Epithelial cell of esophagus (primary cell): ENCODE results near the gene GLE1.
A peak's percentile ranks its signal among the peaks of the same experiment; 100 is the strongest.
"Not testable (repeated sequence)": the region's sequence is repeated elsewhere in the genome, so short reads cannot be mapped to it uniquely, and the experiment has no call there.

ENCODE experiments used
- DNase-seq: peaks from one replicate; pipeline ENCODE4 v3.0.0; 2010; ENCODE audit warnings: low read depth
- H3K4me3 ChIP-seq: 2 replicates; pipeline ENCODE4 v1.5.1; 2011; ENCODE audit warnings: mild to moderate bottlenecking, low read length, control low read depth
- CTCF ChIP-seq: IDR thresholded peaks from 2 replicates; pipeline ENCODE4 v1.5.1; 2011; ENCODE audit warnings: low read depth, mild to moderate bottlenecking, low read length, control low read depth, inconsistent platforms; ENCODE audit not compliant: insufficient read depth; ENCODE audit errors: missing control alignments

Gene GLE1

DNA sequence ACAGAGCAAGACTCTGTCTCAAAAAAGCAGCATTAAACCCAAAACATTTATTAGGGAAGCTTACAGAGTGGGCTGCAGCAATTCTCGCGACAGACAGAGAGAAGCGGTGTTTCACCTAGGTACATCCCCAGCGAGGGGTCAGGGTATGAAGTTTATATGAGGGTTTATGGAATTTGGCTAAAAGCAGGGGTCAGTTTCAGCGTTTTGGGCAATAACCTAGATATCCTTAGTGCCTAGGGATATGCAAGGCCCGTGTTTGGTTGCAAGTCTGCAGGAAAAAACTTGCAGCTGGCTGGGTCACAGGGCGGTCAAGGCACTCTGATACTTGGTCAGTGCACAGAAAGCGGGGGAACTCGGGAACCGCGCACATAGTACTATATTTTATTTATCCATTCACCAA, 649 bp upstream of the GLE1 start:
- no peak for TF ChIP-seq CTCF
- peak overlapping the region; percentile 87 for H3K4me3 ChIP-seq
- DNase-seq: peak; percentile 8

GRCh38 chr9:128505414-128505765, 871 bp downstream of the GLE1 start:
- no peak for DNase-seq
- TF ChIP-seq CTCF: no peak
- H3K4me3 ChIP-seq: peak overlapping the region; percentile 87

DNA sequence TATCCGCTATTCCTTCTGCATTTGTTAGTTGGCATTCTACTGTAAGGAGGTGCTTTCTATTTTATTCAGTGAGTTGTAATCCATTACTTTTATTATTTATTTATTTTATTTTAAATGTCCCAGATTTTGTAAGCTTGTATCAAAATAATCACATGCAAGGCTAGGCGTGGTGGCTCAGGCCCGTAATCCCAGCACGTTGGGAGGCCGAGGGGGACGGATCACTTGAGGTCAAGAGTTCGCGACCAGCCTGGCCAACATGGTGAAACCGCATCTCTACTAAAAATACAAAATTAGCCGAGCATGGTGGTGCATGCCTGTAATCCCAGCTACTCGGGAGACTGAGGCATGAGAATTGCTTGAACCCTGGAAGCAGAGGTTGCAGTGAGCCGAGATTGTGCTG, 1.4 kb downstream of the GLE1 start:
- H3K4me3 ChIP-seq: peak overlapping the region; percentile 87
- DNase-seq: not testable (repeated sequence)

GRCh38 chr9:128512820-128513219, 8.3 kb downstream of the GLE1 start:
- no peak for TF ChIP-seq CTCF
- DNase-seq: no peak
- no peak overlapping the region for H3K4me3 ChIP-seq

GRCh38 chr9:128521956-128522355, 17.4 kb downstream of the GLE1 start:
- no peak for TF ChIP-seq CTCF
- DNase-seq: no peak
- no peak overlapping the region for H3K4me3 ChIP-seq

- DNase-seq: no peak
- no peak for TF ChIP-seq CTCF
- no peak overlapping the region for H3K4me3 ChIP-seq
Observed at GRCh38 chr9:128523199-128523925, 18.8 kb downstream of the GLE1 start.

- TF ChIP-seq CTCF: no peak
- no peak overlapping the region for H3K4me3 ChIP-seq
- no peak for DNase-seq
Observed at GRCh38 chr9:128526720-128527119, 22.2 kb downstream of the GLE1 start.
